Panc1 (cell line): ENCODE data around the gene C8B. TPM values are rescaled to one million over a fixed set of nuclear protein-coding genes. Genes with fewer than 3 reads are reported as not detected.

Source experiments
- ATAC-seq: fragments of 200-7000 bp; cut with Tn5 transposase; 2 replicates; pipeline ENCODE4 v1.9.1; 2020; ENCODE audit warnings: mild to moderate bottlenecking, moderate library complexity
- BruUV-seq: library from RNA; stranded (reverse); fragments of 400-500 nt; replicated peaks from 2 replicates; lab custom pipeline; 2021; lab: Mats Ljungman, UMichigan
- CTCF ChIA-PET: fragments of 300-600 bp; sonication (Branson Sonifier 250); formaldehyde crosslinking; loops from one replicate; lab custom pipeline; 2022; ENCODE audit warnings: antibody characterized with exemption; lab: Charles Lee
- POLR2A ChIA-PET: fragments of 300-600 bp; sonication (Branson Sonifier 250); formaldehyde crosslinking; loops from one replicate; lab custom pipeline; 2022; ENCODE audit warnings: antibody characterized with exemption; lab: Charles Lee
- DNase-seq: peaks from one replicate; pipeline ENCODE4 v3.0.0-alpha.2; 2010; ENCODE audit warnings: low read depth, low spot score
- H3K27ac ChIP-seq: 2 replicates; pipeline ENCODE4 v1.5.1; 2011; ENCODE audit warnings: mild to moderate bottlenecking, low read length, inconsistent platforms
- H3K27me3 ChIP-seq: fragments of 200-500 bp; sonication (Bioruptor generic); 2 replicates; pipeline ENCODE4 v1.6.0; 2014; ENCODE audit warnings: low read length, inconsistent platforms; ENCODE audit not compliant: control insufficient read depth, insufficient read depth
- H3K36me3 ChIP-seq: fragments of 200-500 bp; sonication (Bioruptor generic); 2 replicates; pipeline ENCODE4 v1.5.1; 2014; ENCODE audit warnings: inconsistent platforms, mild to moderate bottlenecking, low read length, moderate library complexity; ENCODE audit not compliant: control insufficient read depth, insufficient read depth
- H3K4me1 ChIP-seq: 2 replicates; pipeline ENCODE4 v1.5.1; 2011; ENCODE audit warnings: inconsistent platforms, mild to moderate bottlenecking, low read length, moderate library complexity; ENCODE audit not compliant: control insufficient read depth, insufficient read depth
- H3K4me3 ChIP-seq, 2 experiments: 2 replicates each; pipeline ENCODE4 v1.5.1; 2011 to 2012; ENCODE audit warnings: low read depth in 2 of 2, low read length in 2 of 2, mild to moderate bottlenecking in 2 of 2, inconsistent platforms in 1 of 2, moderate library complexity in 1 of 2
- H3K9me3 ChIP-seq: fragments of 200-500 bp; sonication (Bioruptor generic); 2 replicates; pipeline ENCODE4 v1.5.1; 2014; ENCODE audit warnings: low read depth, mild to moderate bottlenecking, inconsistent platforms, low read length, moderate library complexity; ENCODE audit not compliant: control insufficient read depth, insufficient read depth
- POLR2AphosphoS5 ChIP-seq: IDR thresholded peaks from 2 replicates; pipeline ENCODE4 v1.6.1; 2012; ENCODE audit warnings: mild to moderate bottlenecking, low read depth, low read length, moderate library complexity
- SIN3A ChIP-seq: IDR thresholded peaks from 2 replicates; pipeline ENCODE4 v1.6.1; 2012; ENCODE audit warnings: low read depth, mild to moderate bottlenecking, low read length, moderate library complexity, borderline replicate concordance; ENCODE audit not compliant: insufficient read depth
- TCF7L2 ChIP-seq: IDR thresholded peaks from 2 replicates; pipeline ENCODE4 v1.6.1; 2011; ENCODE audit warnings: mild to moderate bottlenecking, low read depth, low read length, inconsistent platforms
- in situ Hi-C: cut with HindIII; loops from 2 replicates; pipeline ENCODE4 v1.10.0; 2016; ENCODE audit warnings: low sequenced_read_pairs, low pct_unique_long_range_greater_than_20kb
- intact Hi-C: fragments of 100-400 bp; cut with micrococcal nuclease; formaldehyde crosslinking; loops from one replicate; pipeline ENCODE4 v1.10.0; 2022; ENCODE audit not compliant: unreplicated experiment
- total RNA-seq: library from RNA; stranded (reverse); gene quantifications from one replicate; pipeline ENCODE4 v1.2.1, GENCODE V29; 2021; ENCODE audit not compliant: unreplicated experiment
- TF ChIP-seq, protein P1 (sequence below), 2 experiments: IDR thresholded peaks; 2 replicates each; pipeline ENCODE4 v1.6.1; 2011 to 2012; ENCODE audit warnings: low read depth in 2 of 2, control low read depth in 1 of 2, low read length in 1 of 2, mild to moderate bottlenecking in 1 of 2, moderate library complexity in 1 of 2; ENCODE audit not compliant: insufficient read depth in 1 of 2
- TF ChIP-seq, protein P2 (sequence below): fragments of 450-650 bp; IDR thresholded peaks from 2 replicates; pipeline ENCODE4 v1.5.1; 2017; ENCODE audit warnings: mild to moderate bottlenecking

Gene C8B
- total RNA-seq, 1 experiment from 2014 or later: not detected

- ChIA-PET CTCF (no interaction called here), POLR2A (no interaction called here)
- intact Hi-C loops (loop anchor here (10.0 kb wide), 1 partner anchor 133 kb away; no protein-coding TSS in a partner anchor), in situ Hi-C loops (no loop called here)
- no peaks in the 10 kb centered on the region for H3K36me3 ChIP-seq
- no peaks in the 10 kb centered on the region for H3K4me1 ChIP-seq
- no peak for TF ChIP-seq POLR2AphosphoS5
- TF ChIP-seq TCF7L2: no peak
- TF ChIP-seq SIN3A: no peak
- TF ChIP-seq, protein P1, sequence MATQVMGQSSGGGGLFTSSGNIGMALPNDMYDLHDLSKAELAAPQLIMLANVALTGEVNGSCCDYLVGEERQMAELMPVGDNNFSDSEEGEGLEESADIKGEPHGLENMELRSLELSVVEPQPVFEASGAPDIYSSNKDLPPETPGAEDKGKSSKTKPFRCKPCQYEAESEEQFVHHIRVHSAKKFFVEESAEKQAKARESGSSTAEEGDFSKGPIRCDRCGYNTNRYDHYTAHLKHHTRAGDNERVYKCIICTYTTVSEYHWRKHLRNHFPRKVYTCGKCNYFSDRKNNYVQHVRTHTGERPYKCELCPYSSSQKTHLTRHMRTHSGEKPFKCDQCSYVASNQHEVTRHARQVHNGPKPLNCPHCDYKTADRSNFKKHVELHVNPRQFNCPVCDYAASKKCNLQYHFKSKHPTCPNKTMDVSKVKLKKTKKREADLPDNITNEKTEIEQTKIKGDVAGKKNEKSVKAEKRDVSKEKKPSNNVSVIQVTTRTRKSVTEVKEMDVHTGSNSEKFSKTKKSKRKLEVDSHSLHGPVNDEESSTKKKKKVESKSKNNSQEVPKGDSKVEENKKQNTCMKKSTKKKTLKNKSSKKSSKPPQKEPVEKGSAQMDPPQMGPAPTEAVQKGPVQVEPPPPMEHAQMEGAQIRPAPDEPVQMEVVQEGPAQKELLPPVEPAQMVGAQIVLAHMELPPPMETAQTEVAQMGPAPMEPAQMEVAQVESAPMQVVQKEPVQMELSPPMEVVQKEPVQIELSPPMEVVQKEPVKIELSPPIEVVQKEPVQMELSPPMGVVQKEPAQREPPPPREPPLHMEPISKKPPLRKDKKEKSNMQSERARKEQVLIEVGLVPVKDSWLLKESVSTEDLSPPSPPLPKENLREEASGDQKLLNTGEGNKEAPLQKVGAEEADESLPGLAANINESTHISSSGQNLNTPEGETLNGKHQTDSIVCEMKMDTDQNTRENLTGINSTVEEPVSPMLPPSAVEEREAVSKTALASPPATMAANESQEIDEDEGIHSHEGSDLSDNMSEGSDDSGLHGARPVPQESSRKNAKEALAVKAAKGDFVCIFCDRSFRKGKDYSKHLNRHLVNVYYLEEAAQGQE (IDR thresholded peaks at IDR 0.05; ENCODE audit: insufficient read depth in 1 of 2, low read depth in 2 of 2, low read length in 1 of 2): no peak
- TF ChIP-seq, protein P2, sequence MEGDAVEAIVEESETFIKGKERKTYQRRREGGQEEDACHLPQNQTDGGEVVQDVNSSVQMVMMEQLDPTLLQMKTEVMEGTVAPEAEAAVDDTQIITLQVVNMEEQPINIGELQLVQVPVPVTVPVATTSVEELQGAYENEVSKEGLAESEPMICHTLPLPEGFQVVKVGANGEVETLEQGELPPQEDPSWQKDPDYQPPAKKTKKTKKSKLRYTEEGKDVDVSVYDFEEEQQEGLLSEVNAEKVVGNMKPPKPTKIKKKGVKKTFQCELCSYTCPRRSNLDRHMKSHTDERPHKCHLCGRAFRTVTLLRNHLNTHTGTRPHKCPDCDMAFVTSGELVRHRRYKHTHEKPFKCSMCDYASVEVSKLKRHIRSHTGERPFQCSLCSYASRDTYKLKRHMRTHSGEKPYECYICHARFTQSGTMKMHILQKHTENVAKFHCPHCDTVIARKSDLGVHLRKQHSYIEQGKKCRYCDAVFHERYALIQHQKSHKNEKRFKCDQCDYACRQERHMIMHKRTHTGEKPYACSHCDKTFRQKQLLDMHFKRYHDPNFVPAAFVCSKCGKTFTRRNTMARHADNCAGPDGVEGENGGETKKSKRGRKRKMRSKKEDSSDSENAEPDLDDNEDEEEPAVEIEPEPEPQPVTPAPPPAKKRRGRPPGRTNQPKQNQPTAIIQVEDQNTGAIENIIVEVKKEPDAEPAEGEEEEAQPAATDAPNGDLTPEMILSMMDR: no peak
- no peak overlapping the region for H3K4me3 ChIP-seq
- DNase-seq: no peak
- ATAC-seq: no peak
- BruUV-seq: no TSS peak
- no peaks in the 10 kb centered on the region for H3K9me3 ChIP-seq
- H3K27ac ChIP-seq: no peak overlapping the region
- peaks cover 2% of the 10 kb centered on the region; the same call in 1 of the 2 replicates for H3K27me3 ChIP-seq
Measured at GRCh38 chr1:56967355-56967754, 1.5 kb upstream of the C8B start.

DNA sequence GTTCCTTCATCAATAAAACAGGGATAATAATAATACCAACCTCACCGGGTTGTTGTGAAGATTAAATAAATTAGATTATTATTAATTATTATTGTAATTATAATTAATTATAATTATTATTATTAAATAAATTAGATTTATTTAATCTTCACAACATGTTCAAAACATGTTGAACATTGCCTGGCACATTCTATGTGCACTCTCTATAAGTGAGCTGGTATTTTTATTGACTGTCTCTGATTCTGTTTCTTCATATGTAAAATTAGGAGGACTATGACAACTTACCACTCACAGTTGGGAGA lies 834 bp upstream of the C8B start:
- in situ Hi-C loops (no loop called here), intact Hi-C loops (loop anchor here (10.0 kb wide), 1 partner anchor 132 kb away; no protein-coding TSS in a partner anchor)
- no peaks in the 10 kb centered on the region for H3K4me1 ChIP-seq
- ATAC-seq (no peak), DNase-seq (no peak)
- H3K9me3 ChIP-seq: no peaks in the 10 kb centered on the region
- ChIA-PET POLR2A (no interaction called here), CTCF (no interaction called here)
- H3K27ac ChIP-seq: no peak overlapping the region
- BruUV-seq: no TSS peak
- H3K27me3 ChIP-seq: peaks cover 2% of the 10 kb centered on the region; the same call in 1 of the 2 replicates
- H3K4me3 ChIP-seq: no peak overlapping the region
- TF ChIP-seq TCF7L2 (no peak), POLR2AphosphoS5 (no peak), SIN3A (no peak)
- TF ChIP-seq, protein P1 (IDR thresholded peaks at IDR 0.05; ENCODE audit: insufficient read depth in 1 of 2, low read depth in 2 of 2, low read length in 1 of 2): no peak
- TF ChIP-seq, protein P2: no peak
- no peaks in the 10 kb centered on the region for H3K36me3 ChIP-seq
